Liver (tissue), 3 donors: ENCODE measurements around the gene C1QTNF3.

ENCODE experiments used
- GABPA ChIP-seq, 2 donors: IDR thresholded peaks in 1 of 2; conservative IDR thresholded peaks in 1 of 2; 2 replicates each; pipeline ENCODE4 v1.6.1; 2016; ENCODE audit warnings: antibody characterized with exemption in 2 of 2, mild to moderate bottlenecking in 1 of 2, moderate library complexity in 1 of 2
- JUND ChIP-seq, 2 donors: IDR thresholded peaks; 2 replicates each; pipeline ENCODE4 v1.6.1; 2016; ENCODE audit warnings: antibody characterized with exemption in 2 of 2
- RAD21 ChIP-seq, 2 donors: IDR thresholded peaks; 2 replicates each; pipeline ENCODE4 v1.6.1; 2016; ENCODE audit warnings: antibody characterized with exemption in 2 of 2, mild to moderate bottlenecking in 2 of 2
- TF ChIP-seq, protein P1 (sequence below): fragments of 150-350 bp; IDR thresholded peaks from 2 replicates; pipeline ENCODE4 v1.5.1; 2017; ENCODE audit warnings: improper control_type of control experiment, low read depth, low read length; ENCODE audit not compliant: missing input control
- TF ChIP-seq, protein P2 (sequence below): IDR thresholded peaks from 2 replicates; pipeline ENCODE4 v1.6.1; 2016; ENCODE audit warnings: antibody characterized with exemption
- donor health status: healthy.
- donor health status: healthy.

DNA sequence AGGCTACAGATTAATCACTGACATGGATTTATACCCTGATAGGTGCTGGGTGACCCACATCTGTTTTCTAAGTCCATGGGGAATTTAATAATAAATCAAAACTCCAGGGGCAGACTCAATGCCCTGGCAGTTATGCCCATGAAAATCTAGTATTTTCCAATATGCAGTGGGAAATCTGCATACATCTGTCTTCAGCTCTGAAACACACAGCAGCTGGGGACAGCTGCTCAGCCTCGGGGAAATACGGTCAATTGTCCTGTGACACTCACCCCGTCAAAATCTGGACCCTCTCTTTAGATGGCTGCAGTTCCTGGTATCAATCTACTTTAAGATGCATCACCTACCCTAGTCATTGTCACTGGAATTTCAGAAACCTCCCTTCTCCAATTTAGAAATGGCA lies 12.7 kb upstream of the C1QTNF3 start:
- TF ChIP-seq JUND (IDR thresholded peaks at IDR 0.05) = no peak
- TF ChIP-seq RAD21 (IDR thresholded peaks at IDR 0.05) = no peak
- TF ChIP-seq, protein P1, sequence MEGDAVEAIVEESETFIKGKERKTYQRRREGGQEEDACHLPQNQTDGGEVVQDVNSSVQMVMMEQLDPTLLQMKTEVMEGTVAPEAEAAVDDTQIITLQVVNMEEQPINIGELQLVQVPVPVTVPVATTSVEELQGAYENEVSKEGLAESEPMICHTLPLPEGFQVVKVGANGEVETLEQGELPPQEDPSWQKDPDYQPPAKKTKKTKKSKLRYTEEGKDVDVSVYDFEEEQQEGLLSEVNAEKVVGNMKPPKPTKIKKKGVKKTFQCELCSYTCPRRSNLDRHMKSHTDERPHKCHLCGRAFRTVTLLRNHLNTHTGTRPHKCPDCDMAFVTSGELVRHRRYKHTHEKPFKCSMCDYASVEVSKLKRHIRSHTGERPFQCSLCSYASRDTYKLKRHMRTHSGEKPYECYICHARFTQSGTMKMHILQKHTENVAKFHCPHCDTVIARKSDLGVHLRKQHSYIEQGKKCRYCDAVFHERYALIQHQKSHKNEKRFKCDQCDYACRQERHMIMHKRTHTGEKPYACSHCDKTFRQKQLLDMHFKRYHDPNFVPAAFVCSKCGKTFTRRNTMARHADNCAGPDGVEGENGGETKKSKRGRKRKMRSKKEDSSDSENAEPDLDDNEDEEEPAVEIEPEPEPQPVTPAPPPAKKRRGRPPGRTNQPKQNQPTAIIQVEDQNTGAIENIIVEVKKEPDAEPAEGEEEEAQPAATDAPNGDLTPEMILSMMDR = no peak
- TF ChIP-seq, protein P2, sequence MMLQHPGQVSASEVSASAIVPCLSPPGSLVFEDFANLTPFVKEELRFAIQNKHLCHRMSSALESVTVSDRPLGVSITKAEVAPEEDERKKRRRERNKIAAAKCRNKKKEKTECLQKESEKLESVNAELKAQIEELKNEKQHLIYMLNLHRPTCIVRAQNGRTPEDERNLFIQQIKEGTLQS = no peak
- no peak for TF ChIP-seq GABPA (IDR thresholded peaks at IDR 0.05 in 1 of 2, conservative IDR thresholded peaks at IDR 0.05 in 1 of 2)
